H1 (cell line): ENCODE data around the gene MAP2K5. TPM values are rescaled to one million over a fixed set of nuclear protein-coding genes. Genes with fewer than 3 reads are reported as not detected.

ENCODE experiments used
- BACH1 ChIP-seq: IDR thresholded peaks from 2 replicates; pipeline ENCODE4 v1.6.1; 2012; ENCODE audit warnings: low read length, improper control_type of control experiment
- CHD7 ChIP-seq: fragments of 300-600 bp; sonication (generic); IDR thresholded peaks from 2 replicates; pipeline ENCODE4 v1.7.1; 2012; ENCODE audit warnings: low read length, moderate library complexity, mild to moderate bottlenecking, inconsistent platforms; ENCODE audit not compliant: insufficient replicate concordance
- SIN3A ChIP-seq, 2 experiments: IDR thresholded peaks in 1 of 2; conservative IDR thresholded peaks in 1 of 2; 2 replicates each; pipeline ENCODE4 v1.6.1; 2011 to 2012; ENCODE audit warnings: low read length in 2 of 2, improper control_type of control experiment in 1 of 2, low read depth in 1 of 2, mild to moderate bottlenecking in 1 of 2
- SP1 ChIP-seq: IDR thresholded peaks from 2 replicates; pipeline ENCODE4 v1.6.1; 2011; ENCODE audit warnings: low read depth, low read length
- polyA plus RNA-seq, 7 experiments: library from polyadenylated mRNA; depleted of rRNA in 3 of 7; stranded (reverse) in 5 of 7; unstranded in 2 of 7; fragments of >200 nt in 5 of 7; fragments of 200-250 nt in 2 of 7; gene quantifications; 1 replicate in 5 of 7; 2 replicates in 1 of 7; 4 replicates in 1 of 7; pipeline versions ENCODE4 v1.2.1 to v1.2.3, GENCODE V29; 2011 to 2013; ENCODE audit warnings: missing spikeins in 2 of 7, mixed read lengths in 2 of 7
- total RNA-seq: library from RNA; stranded (reverse); fragmentation: NEBNext Ultra II Directional; extraction: Animal tissue kit (Norgen Biotek cat#: 25700); gene quantifications from 2 replicates; pipeline ENCODE4 v1.2.1, GENCODE V29; 2021

Gene MAP2K5
- total and polyA plus RNA-seq, 2 of the 8 experiments (the other 6 are each of a cell fraction or from before 2014, with no cell fraction given), result 4.4 to 15.8 TPM

- no peak for TF ChIP-seq CHD7
- TF ChIP-seq BACH1, result no peak
- no peak for TF ChIP-seq SP1
- no peak for TF ChIP-seq SIN3A (conservative IDR thresholded peaks at IDR 0.05 in 1 of 2, IDR thresholded peaks at IDR 0.05 in 1 of 2; ENCODE audit: low read depth in 1 of 2, low read length in 2 of 2)
These were observed 193.4 kb downstream of the MAP2K5 start (continued) for GRCh38 chr15:67735896-67736295.
